NCI-H1417 treated with DMSO at 0.1 percent for 48 hours (cell line): Measurements from ENCODE around the gene CANX.
A peak's percentile ranks its signal among the peaks of the same experiment; 100 is the strongest.
"Not testable (repeated sequence)": the region's sequence is repeated elsewhere in the genome, so short reads cannot be mapped to it uniquely, and the experiment has no call there.

Source experiments
- DNase-seq: peaks from one replicate; lab custom pipeline; 2025; lab: John Stamatoyannopoulos, UW

The CANX gene

GRCh38 chr5:179699616-179700237 is 960 bp downstream of the CANX start:
- DNase-seq, result no peak

DNA sequence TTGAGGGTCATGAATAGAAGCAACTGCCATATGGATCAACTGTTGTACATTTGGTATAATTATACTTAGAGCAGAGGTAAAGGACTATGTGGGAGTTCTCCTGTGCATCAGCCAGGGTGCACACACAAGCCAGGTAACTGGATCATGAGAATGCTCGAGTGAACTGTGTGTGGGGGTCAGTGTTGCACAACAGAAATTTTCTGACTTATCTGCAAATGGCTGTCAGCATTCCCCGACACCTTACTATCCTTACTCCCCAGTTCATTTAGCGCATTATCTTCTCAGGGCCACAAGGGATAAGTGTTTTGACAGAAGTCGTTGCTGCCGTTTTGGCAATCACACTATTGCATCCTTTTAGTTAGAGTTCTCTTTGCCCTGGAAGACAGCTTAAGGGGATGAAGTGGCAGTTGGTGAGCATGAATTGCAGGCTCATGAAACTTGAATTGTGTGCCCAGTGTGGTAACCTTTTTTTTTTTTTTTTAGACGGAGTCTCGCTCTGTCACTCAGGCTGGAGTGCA is 1.7 kb downstream of the CANX start:
- DNase-seq, result no peak

GRCh38 chr5:179716286-179716685 is 17.5 kb downstream of the CANX start:
- DNase-seq, result no peak

DNA sequence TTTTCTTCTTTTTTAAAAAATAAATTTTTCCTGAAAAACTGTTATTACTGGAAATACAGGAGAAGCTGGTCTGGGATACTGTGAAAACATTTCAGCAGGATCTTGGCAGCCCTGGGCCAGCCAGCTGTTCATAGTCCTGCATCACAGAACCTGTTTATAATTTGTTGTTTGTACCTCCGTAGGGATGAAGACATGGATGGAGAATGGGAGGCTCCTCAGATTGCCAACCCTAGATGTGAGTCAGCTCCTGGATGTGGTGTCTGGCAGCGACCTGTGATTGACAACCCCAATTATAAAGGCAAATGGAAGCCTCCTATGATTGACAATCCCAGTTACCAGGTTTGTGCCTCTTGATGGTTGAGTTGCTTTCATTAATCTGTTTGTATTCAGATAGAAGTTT is 21.5 kb downstream of the CANX start:
- DNase-seq, result no peak

DNA sequence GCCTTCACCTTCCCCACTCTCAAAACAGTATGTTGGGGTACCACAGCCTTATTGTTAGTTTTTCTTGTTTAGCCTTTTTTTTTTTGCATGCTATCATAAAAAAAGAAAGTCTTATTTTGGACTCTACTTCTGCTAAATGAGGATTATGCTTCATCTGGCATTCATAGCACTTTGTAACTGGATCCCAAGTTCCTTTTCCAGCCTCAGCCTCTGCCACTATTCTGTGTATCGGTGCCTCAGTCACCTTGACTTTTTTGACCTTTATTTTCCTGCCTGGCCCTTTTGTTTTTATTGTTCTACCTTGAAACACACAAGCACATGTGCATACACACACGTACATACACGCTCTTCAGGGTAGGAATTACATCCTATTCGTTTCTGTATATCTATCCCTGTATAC is 25.4 kb downstream of the CANX start:
- no peak for DNase-seq

DNA sequence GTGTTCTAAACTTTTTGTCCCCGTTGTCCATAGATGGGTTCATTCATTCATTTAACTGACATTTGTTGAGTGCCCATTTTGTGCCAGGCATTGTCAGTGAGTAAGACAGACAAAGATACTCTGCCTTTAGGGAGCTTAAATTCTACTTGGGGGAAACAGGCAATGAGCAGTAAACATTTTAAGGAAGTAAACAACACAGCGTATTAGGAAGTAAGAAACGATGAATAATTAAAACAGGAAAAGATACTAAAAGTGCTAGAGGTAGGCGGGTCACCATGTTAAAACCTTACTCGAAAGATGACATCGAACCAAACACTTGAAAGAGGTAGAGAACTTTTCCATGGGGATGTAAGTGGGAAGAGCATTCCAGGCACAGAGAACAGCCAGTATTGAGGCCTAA is 28.3 kb downstream of the CANX start:
- no peak for DNase-seq

- no peak for DNase-seq
These were observed 30.5 kb downstream of the CANX start for GRCh38 chr5:179729303-179729702.

GRCh38 chr5:179729727-179730126 is 31.0 kb downstream of the CANX start:
- no peak for DNase-seq

- no peak for DNase-seq
These were observed 31.6 kb downstream of the CANX start for GRCh38 chr5:179730356-179730755.

DNA sequence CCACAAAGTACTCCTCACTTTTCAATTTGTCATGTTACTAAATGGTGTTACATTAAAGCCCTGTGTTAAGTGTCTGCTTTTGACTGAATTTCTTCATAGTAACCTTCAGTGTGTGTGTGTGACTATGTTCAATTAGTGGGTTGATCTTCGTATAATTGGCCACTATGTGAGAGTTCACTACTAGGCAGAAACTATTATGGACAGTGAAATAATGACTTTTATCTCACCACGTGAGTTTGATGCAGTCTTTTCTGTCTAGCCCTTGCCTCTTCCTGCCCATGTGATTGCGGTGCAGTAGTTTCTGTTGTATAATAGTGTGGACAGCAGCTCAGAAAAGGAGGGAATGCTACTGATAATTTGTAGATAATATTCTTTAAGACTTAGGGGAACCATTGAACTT is 32.1 kb downstream of the CANX start:
- DNase-seq, result no peak

- DNase-seq, result no peak
These were observed 33.1 kb downstream of the CANX start for GRCh38 chr5:179731791-179732411.

DNA sequence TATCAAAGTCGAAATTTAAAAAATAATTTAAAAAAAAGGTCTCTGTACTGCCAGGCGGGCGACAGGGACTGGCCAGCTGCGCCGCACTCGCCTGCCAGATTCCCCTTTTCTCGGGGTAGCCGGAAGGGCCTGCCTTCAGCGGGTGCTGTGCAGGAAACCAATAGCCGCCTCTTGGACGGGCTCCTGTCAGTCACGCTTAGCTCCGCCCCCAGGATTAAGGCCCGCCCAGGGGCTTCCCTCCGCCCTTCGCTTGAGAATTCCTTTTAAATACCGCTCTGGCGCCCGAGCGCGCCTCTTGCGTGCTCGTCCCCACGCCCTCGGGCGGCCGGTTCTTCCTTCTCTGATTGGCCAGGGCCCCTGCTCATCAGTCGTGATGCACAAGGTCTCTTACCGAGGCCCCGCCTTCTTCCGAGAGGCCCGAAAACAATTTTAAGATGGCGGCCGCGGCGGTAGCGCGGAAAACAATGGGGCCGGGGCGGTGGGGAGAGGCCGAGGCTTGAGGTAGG is 33.7 kb downstream of the CANX start, which contains the start of gene MAML1:
Gene MAML1 (plus strand): TSS at position 411 of the 506 bp plus-strand sequence. CDS start 291 bp downstream, outside the sequence.
- DNase-seq, result peak; percentile 88

- no peak for DNase-seq
These were observed 34.4 kb downstream of the CANX start for GRCh38 chr5:179732918-179733771.

GRCh38 chr5:179733772-179734126 is 35.0 kb downstream of the CANX start:
- DNase-seq, result no peak

DNA sequence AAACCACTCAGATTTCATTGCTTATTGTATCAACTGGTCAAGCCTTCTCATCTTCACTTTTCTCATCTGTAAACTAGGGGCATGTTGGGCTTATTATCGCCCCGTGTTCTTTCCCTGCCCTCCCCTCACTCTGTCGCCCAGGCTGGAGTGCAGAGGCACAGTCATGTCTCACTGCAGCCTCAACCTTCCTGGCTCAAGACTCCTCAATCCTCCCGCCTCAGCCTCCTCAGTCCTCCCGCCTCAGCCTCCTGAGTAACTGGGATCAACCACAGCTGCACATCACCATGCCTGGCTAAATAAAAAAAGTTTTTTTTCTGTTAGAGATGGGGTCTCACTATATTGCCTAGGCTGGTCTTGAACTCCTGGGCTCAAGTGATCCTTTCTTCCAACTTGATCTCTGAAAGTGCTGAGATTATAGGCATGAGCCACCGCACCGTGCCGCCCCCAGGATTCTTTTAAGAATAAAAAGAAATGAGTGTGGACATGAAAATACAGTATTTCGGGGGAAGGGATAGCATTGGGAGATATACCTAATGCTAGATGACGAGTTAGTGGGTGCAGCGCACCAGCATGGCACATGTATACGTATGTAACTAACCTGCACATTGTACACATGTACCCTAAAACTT is 35.9 kb downstream of the CANX start:
- DNase-seq, result no peak

GRCh38 chr5:179738742-179739141 is 40.0 kb downstream of the CANX start:
- no peak for DNase-seq

DNA sequence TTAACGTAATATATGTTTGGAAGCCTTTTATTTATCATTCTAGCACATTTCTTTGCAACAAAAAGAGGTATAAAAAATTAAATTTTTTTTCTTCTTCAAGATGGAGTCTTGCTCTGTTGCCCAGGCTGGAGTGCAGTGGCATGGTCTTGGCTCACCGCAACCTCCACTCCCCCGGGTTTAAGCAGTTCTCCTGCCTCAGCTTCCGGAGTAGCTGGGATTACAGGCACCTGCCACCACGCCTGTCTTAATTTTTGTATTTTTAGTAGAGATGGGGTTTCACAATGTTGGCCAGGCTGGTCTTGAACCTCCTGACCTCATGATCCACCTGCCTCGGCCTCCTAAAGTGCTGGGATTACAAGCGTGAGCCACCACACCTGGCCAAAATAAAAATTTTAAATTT is 45.3 kb downstream of the CANX start:
- DNase-seq, result not testable (repeated sequence)

GRCh38 chr5:179746872-179747271 is 48.1 kb downstream of the CANX start:
- DNase-seq, result no peak

DNA sequence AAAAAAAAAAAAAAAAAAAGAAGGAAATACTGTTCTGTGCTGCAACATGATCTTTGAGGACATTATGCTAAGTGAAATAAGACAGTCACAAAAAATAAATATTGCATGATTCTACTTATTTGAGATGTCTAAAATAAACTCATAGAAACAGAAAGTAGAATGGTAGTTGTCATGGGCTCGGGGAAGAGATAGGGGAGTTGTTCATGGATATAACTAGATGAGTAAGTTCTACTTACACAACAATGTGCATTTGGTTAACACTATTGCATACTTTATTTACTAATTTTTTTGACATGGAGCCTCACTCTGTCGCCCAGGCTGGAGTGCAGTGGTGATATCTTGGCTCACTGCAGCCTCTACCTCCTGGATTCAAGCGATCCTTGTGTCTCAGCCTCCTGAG is 49.0 kb downstream of the CANX start:
- no peak for DNase-seq

- no peak for DNase-seq
These were observed 51.2 kb downstream of the CANX start for GRCh38 chr5:179749857-179750508.

- DNase-seq, result no peak
These were observed 55.2 kb downstream of the CANX start for GRCh38 chr5:179753971-179754370.

DNA sequence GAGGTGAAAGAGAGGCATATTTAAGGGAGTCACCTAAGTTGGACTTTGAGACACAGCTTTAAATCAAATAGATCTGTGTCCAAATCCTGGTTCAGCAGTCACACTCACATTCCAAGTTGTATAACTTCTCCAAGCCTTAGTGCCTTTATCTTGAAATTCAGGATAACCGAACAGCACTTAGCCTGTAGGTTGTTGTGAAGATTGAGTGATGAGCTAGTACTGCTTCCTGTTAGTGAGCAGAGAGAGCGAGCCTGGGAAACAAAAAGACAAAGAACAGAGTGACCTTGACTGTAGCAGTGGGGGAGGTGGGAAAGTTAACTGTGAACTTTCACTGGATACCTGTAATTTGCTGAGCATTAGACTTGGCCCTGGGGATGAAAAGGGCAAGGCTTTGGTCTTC is 56.3 kb downstream of the CANX start:
- no peak for DNase-seq
